AG10803 (cell line): ENCODE measurements around the gene GALK1.

Experiments
- DNase-seq: peaks from one replicate; pipeline ENCODE4 v3.0.0; 2010; ENCODE audit warnings: low read depth
- H3K4me3 ChIP-seq: 2 replicates; pipeline ENCODE4 v1.5.1; 2011; ENCODE audit warnings: mild to moderate bottlenecking, low read length, control low read depth
- CTCF ChIP-seq: conservative IDR thresholded peaks from 2 replicates; pipeline ENCODE4 v1.5.1; 2011; ENCODE audit warnings: mild to moderate bottlenecking, low read length, control low read depth, inconsistent platforms

The GALK1 gene

GRCh38 chr17:75739174-75739573, 25.8 kb downstream of the GALK1 start:
- no peak for TF ChIP-seq CTCF
- DNase-seq, result no peak
- H3K4me3 ChIP-seq, result no peak overlapping the region

- no peak for TF ChIP-seq CTCF
- H3K4me3 ChIP-seq, result no peak overlapping the region
- peak; percentile 55 for DNase-seq
Observed at GRCh38 chr17:75738218-75738802, 26.7 kb downstream of the GALK1 start.

- TF ChIP-seq CTCF, result no peak
Observed at GRCh38 chr17:75737133-75737962, 27.6 kb downstream of the GALK1 start.

GRCh38 chr17:75736173-75736835, 28.7 kb downstream of the GALK1 start:
- no peak for TF ChIP-seq CTCF
- DNase-seq, result no peak
- H3K4me3 ChIP-seq, result no peak overlapping the region

More at GRCh38 chr17:75737133-75737962, 27.6 kb downstream of the GALK1 start:
- no peak for DNase-seq
- no peak overlapping the region for H3K4me3 ChIP-seq

GRCh38 chr17:75734674-75735294, 30.2 kb downstream of the GALK1 start:
- DNase-seq, result no peak
- no peak overlapping the region for H3K4me3 ChIP-seq
- TF ChIP-seq CTCF, result no peak

GRCh38 chr17:75733471-75733870, 31.5 kb downstream of the GALK1 start:
- no peak for DNase-seq
- TF ChIP-seq CTCF, result no peak
- H3K4me3 ChIP-seq, result no peak overlapping the region
